ENCODE data around the gene STT3B.

Gene STT3B

DNA sequence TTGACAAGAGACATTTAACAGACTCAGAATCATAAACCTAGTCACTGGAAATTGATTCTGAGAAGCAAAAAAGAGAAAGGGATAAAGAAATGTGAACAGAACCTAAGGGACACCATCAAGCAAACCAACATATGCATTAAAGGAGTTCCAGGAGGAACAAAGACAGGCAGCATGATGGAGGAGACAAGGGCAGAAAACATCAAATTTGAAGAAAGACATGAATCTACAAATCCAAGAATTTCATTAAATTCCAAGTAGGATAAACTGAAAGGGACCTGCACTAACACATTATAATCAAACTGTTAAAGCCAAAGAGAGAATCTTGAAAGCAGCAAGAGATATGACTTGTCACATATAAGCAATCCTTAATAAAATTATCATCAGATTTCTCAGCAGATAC lies 122.3 kb downstream of the STT3B start:
- DNase-seq, result no peak

DNA sequence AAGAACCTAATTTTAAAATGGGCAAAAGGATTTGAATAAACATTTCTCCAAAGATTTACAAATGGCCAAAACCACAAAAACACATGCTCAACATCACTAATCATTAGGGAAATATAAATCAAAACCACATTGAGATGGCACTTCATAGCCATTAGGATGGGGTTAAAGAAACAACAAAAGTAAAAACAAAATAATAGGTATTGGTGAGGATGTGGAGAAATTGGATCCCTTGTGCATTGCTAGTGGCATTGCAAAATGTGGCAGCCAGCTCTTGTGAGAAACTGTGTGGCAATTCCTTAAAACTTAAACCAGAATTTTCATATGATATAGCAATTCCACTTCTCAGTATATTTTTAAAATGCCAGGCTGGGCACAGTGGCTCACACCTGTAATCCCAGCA lies 126.5 kb downstream of the STT3B start:
- no peak for DNase-seq

DNA sequence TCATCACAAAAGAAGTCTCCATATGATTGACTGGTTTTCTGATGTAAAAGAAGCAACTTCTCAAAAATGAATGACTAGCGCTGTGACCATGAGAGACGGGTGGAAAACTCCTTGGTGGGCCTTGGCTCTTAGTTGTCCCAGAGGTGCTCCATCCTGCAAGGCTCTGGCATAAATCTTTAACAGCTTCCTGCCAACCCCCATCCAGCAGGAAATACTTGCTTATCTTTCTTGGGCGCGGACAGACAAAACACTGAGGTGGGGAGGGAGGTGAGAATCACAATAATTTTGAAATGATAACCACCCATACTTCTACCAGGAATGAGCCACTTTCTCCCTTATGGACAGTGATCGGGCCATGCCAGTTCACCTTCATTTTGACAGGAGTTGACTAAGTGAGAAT lies 128.6 kb downstream of the STT3B start:
- DNase-seq, result no peak

DNA sequence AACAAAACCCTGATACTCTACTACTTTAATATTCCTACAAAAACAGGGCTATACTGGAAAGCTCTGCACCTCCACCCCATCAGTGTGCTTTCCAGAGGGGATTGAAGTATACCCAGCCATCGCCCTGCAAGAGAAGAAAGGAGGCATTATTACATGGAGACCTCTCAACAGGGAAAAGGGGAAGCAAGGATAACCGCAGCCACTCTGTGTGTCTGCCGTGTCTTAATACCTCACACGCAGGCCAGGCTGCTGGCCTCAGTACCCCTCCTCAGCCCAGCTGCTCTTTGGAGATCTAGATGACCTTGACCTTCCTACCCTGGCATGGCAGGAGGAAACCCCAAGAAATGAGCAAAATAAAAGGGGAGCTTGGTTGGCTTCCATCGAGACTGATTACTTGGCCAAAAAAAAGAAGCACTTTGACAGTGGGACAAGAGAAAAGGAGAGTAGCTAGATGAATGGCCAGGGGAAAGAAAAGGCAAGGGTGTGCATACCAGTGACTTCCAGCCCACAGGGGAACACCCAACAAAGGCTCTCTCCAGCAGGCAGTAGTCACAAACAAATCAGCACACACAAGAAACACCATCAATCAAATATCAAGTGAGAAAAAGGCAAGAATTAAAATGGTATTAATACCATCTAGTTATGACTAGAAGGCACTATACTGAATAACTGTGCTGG lies 129.4 kb downstream of the STT3B start:
- no peak for DNase-seq

DNA sequence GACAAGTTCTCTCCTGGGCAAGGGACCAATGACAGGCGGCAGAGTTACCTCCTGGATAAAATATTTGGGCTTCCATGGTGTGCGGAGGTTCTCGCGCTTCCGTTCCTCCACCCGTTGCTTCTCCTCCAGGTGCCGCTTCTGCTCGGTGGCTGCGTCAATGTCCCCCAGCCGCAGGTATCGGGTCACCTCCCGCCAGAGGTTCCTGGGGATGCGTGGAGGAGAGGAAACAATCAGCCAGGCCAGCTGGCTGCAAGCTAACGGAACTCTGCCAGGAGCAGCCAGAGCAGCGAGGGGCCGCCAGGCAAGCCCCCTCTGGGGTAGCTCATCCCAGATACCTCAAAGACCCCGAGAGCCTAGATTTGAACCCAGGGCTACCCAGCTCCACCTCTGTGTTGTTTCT lies 131.3 kb downstream of the STT3B start:
- DNase-seq, result no peak

DNA sequence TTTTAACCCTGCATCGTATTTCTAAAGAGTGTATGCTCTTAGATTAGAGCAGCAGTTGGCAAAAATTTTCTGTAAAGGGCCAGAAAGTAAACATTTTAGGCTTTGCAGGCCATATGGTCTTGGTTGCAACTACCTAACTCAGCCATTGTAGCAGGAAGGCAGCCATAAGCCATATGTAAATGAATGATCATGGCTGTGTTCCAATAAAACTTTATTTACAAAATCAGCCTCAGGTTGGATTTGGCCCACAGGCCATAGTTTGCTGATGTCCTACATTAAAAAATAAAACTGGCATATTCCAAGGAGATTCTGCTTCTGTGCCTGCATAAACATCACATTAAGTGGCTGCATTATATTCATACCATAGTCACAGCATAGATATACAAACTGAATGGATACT lies 134.9 kb downstream of the STT3B start:
- DNase-seq, result no peak

DNA sequence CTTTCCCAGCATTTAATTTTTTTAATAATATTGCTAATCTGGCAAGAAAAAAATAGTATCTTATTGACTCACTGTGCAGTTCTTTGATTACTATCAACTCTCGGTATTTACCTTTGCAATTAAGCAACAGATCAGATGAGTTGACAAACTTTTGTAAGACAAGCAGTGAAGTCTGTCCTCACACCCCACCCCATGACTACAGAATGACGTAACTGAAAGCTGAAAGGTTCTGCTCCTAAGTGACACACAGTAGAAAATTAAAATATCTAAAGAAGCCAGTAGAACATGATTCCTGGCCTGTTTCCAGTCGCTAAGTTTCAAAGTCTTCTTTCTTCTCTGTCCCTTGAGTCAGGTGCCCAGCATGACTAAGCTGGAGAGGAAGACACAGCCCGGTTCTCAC lies 135.5 kb downstream of the STT3B start:
- no peak for DNase-seq

DNA sequence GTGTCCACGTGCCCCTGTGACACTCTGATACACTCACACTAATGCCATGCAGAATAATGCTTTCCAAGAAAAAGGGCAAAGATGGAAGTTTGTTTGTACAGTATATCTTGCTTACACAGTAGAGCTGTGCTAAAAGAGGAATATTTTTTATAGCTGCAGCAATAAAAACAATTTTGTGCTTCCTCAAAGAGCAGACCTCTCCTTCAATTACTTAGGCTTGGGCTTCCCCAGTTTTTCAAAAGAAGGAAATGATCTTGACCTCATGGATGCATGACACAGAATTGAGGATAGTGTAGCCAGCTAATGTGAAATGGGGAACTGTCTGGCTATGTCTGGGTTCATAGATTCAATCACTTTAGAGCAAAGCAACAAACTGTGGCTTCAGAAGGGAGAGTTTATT lies 137.4 kb downstream of the STT3B start:
- no peak for DNase-seq

DNA sequence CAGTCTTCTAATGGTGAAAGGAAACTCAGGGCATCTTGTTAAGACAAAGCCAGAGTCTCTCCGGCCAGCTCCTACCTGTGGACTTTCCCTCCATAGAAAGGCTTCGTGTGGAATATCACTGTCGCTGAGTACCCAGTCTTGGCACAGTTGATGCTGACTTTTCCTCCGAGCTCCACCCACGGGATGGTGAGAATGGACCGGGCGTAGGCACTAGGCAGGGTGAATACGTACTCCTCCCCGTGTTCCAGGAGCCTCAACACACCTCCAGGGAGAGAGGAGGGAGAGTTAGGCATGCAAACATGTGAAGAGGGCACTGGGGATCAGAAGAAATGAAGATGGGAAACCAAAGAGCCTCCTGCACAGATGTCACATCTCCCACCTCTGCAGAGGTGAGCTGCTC lies 138.0 kb downstream of the STT3B start:
- no peak for DNase-seq

DNA sequence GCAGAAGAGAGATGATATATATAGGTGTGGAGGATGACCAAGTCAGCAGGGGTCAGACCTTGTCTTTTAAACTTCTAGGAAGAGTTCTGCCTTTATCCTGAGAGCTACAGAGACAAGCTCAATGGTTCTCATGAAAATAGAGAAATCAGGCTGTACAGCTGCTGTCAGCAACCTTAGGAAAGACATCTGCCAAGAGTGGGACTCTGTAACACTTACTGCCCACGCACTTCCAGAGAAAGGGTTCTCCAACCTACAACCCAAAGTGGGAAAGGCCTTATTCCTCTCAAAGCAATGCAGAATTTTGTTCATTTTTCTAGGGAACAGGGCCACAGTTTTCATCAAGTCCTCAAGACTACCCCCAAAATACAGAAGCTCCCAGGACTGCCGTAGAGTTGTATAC lies 138.7 kb downstream of the STT3B start:
- DNase-seq, result no peak

DNA sequence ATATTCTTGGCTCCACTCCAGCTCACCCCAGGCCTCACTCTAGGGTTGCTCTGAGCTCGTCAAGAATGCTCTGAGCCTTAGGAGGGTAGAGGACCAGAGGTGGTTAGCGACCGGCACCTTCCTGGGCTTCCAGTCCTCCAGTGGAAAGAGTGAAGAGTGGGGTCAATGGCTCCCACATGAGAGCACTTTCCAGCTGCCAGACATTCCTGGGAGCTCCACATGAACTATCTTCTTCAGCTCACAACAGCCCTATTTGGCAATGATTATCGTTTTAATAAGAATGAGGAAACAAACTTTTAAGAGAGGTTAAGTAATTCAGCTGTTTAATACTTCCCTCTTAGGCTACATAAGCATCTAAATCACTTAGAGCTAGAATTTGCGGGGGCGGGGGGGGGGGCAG lies 139.3 kb downstream of the STT3B start:
- DNase-seq, result no peak

DNA sequence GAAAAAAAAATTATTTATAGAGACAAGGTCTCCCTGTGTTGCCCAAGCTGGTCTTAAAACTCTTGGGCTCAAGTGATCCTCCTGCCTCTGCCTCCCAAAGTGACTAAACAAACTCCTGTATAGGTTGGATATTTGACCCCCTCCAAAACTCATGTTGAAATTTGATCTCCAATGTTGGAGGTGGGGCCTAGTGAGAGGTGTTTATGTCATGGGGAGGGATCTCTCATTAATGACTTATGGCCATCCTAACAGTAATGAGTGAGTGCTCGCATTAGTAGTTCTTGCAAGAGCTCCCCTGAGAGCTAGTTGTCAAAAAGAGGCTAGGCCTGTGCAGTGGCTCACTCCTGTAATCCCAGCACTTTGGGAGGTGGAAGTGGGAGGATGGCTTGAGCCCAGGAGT lies 141.2 kb downstream of the STT3B start:
- no peak for DNase-seq

DNA sequence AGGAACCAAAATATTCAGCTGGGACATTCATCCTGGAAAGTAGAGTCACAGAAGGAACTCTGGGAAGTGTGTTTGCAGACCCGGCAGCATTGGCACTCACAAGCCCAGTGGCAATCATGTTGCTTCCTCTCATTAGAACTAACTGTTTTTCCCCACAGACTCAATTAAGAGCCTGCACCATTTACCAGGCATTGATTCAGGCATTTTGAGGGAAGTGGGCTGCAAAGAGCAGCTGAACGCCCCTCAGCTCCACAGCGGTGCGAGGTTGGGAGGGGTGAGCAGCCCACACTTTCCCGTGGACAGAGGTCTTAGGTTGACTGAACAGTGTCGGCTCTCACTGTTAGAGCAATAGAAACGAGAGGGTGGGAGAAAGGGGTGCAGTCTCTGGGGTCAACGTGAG lies 143.8 kb downstream of the STT3B start:
- DNase-seq, result no peak

DNA sequence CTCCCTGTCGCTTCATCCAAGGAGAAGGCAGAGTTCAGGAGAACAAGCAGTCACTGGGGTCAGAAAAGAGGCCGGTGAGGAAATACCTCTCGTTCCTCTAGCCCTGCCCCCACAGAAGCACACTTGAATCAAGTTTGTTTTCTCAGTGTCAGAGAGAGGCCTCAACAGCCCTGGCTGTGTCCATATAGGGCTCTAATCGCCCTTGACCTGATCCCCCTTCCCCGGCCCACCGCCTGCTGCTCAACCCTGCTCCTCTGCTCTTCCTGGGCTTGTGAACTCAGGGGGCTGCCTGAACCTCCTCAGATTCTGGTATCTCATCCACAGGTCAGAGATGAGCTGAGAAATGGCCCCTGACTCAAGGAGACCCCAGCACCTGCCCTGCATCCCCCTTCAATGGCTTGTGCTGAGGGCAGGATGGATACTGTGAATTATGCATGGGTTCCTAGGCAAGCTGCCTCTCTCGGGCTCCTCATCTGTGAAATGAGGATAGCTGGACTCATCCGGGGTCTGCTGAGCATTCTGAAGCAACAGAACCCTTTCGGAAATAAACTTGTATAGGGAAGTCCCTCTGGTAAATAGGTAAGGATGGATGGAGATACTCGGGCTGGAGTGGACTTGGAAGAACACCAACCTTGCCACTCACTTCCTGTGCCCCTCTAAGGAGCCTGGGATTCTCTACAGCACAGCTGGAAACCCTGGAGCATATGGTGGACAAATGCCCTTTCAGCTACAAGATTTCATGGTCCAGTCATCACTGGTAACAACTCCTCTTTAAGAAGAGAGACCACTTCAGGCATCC lies 147.5 kb downstream of the STT3B start:
- no peak for DNase-seq
